NCI-H748 treated with DMSO at 0.1 percent for 48 hours (cell line): ENCODE measurements around the gene SLC66A2.

Experiments used
- DNase-seq: peaks from one replicate; lab custom pipeline; 2025; lab: John Stamatoyannopoulos, UW

Gene SLC66A2

DNA sequence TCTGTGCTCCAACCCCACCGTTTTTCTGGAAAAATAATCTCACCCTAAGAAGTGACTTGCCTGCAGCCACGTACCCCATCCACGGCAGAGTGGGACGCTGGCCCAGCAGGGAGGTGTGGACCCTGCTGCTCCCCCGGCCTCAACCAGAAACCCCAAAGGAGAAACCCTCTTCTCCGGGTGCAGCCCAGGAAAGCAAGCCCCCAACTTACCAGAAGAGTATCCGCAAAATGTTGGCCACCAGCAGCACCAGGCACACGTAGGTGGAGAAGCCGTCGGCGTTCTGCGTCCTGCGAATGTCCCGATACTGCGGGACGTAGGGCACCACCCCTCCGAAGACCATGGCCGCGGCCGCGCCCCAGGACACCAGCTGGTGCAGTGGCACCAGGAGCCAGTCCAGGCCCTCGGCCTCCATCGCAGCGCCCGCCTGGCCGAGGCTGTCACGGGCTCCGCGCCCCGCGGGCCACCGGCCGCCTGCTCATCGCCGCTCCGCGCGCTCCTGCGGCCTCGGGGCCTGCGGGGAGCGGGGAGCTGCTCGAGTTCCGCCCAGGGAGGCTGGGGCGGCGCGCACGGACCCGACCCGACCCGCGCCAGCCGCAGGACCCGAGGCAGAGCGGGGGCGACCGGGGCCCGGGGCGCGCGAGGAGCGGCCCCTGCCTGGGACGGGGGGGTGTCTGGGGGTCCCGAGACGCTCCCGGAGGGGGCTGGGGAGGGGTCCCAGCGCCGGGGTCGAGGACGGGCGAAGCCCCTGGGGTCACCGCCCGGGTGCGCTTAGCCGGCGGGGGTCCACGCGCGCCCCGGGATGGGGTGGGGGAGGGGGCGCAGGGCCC lies 725 bp downstream of the SLC66A2 start:
- DNase-seq, result no peak

DNA sequence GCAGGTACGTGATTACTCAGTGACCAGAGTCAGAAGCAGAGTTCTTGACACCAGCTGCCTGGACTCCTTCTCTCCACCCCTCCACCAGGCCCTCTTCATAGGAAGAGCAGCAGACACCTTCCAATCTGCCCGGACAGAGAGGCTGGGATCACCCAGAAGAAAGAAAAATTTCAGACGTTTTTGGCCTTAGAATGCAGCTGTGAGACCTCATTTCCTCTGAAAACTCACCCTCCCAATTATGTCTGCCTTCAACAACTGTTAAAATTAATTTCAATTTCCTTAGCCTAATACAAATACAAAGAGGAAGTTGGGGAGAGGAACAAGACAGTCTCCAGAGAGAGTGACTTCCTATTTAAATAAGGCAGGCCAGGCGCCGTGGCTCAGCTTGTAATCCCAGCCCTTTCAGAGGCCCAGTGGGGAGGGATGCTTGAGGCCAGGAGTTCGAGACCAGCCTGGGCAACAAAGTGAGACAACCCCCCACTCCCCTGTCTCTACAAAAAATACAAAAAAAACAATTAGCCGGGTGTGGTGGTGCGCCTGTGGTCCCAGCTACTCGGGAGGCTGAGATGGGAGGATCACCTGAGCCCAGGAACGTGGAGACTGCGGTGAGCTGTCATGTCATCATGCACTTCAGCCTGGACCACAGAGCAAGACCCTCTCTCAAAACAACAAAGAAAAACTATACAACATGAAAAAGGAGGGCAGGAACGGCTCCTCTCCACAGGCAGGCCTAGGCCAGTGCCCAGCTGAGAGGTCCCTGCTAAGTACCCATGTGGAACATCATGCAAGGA lies 1.6 kb downstream of the SLC66A2 start:
- no peak for DNase-seq

DNA sequence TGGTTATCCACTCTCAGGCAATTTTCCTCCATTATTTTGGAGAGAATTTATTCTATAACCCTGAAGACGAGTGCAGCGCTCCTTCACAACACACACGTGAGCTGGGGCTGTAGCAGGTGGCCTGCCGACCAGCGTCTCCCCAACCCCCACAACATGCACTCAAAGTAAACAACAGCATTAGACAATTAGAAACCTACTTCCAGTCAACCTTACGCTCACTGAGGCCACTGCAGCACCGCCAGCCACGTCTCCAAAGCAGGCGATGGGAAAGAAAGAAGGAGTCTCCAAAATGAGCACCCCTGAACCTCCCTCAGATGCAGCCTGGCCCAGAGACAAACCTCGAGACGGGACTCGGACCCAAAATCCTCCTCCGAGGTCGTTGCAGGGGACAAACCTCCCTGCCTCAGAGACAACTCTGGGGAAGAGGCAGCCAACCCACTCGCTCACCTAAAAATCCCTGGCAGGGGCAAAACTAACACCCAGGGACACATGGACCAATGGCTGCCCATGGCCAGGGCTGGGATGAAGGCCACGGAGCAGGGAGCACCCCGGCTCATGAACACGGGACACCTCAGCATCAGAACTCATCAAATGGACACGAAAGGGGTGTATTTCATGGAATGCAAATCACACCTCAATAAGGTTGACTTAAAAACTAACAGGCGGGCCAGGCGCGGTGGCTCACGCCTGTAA lies 2.6 kb downstream of the SLC66A2 start:
- no peak for DNase-seq

DNA sequence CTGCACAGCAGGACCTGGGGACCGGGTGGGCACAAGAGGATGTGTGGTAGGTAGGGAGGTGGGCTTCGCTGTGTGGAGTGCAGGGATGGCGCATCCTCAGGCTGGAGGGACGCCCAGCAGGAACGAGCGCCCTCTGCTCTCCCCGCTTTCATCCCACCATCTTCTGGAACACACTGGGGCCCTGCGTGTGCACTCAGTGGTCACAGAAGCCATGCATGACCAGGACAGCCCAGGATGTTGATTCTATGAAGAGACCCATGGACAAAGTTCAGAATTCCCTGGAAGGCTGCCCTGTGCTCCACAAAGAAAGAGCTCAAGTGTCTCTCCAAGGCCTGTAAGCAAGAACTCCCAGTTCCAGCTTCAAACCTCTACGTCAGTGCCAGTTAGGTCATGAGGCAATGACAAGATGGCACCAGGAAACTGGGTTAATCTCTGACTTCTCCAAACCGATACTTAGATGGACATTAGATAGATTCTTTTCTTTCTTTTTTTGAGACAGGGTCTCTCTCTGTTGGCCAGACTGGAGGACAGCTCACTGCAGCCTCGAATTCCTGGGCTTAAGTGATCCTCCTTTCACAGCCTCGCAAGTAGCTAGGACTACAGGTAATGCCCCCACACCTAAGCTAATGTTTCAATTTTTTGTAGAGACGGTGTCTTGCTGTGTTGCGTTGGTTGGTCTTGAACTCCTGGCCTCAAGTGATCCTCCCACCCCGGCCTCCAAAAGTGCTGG lies 3.4 kb downstream of the SLC66A2 start:
- DNase-seq, result no peak

DNA sequence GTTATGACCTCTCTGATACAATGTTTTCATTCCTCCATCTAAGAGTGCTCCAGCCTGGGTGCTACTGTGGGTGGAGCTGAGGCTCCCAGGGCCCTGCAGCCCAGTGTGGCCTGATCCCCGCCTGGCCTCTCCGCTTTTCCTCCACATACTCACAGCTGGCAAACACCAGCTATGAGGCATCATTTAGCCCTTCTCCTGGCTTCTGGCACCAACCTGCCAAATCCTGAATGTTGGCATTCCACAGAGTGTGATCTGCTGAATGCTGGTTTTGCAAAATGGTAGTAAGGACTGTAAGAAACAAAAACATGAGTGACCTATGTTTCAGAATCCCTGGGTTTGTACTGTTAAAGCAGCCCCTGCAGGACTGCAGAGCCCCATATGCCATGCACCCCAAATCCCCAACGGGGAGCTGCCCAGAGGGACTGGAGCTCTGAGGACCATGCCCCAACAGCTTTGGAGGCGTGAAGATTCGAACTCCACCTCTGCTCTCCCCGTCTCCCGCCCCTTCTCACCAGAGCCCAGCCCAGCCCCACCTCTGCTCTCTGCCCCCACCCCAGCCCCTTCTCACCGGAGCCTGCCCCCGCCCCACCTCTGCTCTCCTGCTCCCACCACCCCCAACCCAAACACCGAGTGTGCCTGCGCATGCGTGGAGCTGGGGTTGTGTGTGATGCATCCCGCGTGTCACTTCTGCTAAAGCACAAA lies 4.2 kb downstream of the SLC66A2 start:
- no peak for DNase-seq

DNA sequence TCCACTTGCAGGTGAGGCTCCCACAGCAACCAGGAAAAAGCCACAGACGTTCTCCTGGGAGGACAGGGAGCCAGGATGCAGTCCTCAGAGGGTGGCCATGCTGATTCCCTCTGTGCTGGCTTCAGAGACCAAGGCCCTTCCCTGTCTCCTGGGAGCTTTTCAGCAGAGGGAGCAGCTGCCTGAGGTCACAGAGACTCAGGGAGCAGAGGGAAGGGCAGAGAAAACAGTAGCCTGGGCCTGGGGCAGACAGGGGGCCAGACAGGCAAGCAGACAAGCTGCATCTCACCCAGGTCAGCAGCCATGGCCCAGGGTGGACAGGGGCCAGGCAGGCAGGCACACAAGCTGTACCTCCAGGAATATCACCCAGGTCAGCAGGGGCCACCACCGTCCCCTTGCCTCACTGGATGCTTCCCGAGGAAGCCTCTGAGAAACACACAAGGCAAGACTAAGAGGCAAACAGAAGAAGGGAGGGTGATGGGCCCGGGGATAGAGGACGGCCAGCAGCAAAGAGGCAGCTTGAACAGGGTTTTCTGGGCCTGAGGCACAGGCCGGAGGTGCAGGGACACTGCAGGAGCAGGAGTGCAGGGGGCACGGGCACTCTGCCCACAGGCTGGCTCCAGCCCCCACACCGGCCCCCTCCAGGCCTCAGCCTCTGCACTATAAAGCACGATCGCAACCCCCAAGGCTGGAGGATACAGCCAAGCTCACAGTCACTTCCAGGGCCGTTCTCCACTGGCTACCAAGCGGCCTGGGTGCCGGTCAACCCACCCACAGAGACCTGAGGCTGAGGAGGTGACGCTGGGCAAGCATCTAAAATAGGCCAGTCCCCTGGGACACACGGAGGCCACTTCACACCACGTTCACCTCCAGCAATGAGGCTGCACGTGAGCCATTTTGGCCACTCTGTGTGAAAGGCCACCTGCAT lies 6.1 kb downstream of the SLC66A2 start:
- no peak for DNase-seq

DNA sequence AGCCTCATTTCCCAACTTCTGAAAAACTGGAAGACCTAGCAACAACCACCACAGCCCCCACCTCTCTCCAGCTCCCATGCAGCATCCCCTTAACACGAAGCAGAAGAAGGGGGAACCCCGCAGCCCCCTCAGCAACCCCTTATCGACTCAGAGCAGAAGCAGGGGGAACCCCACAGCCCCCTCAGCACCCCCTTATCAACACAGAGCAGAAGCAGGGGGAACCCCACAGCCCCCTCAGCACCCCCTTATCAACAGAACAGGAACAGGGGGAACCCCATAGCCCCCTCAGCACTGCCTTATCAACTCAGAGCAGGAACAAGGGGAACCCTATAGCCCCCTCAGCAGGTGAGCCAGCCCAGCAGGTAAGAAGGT lies 6.7 kb downstream of the SLC66A2 start:
- DNase-seq, result no peak

DNA sequence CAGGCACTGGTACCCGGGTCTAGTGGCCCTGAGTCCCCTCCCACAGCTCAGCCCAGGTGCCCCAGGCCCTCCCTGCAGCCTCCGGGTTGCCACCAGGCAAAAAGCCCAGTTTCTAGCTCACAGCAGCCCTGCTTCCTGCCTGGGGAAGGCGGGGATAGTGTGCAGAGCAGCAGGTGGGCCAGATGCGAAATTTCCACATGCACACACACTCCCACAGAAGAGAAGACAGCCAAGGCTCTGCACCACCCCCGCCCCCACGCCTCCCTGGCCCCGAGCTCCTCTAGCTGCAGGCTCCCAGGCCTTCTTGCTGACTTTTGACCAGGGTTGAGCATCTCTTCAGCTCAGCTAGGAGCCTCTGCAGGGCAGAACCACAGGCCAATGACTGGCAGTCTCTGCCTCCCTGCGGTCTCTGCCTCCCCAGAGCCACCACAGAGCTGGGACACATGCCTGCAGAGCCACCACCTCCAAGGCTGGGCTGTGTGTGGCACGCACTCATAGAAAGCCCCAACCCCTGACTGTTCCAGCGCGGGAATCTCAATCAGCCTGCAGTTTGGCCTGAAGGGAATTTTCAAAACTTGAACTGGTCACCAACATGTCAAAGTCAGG lies 7.2 kb downstream of the SLC66A2 start:
- DNase-seq, result no peak

DNA sequence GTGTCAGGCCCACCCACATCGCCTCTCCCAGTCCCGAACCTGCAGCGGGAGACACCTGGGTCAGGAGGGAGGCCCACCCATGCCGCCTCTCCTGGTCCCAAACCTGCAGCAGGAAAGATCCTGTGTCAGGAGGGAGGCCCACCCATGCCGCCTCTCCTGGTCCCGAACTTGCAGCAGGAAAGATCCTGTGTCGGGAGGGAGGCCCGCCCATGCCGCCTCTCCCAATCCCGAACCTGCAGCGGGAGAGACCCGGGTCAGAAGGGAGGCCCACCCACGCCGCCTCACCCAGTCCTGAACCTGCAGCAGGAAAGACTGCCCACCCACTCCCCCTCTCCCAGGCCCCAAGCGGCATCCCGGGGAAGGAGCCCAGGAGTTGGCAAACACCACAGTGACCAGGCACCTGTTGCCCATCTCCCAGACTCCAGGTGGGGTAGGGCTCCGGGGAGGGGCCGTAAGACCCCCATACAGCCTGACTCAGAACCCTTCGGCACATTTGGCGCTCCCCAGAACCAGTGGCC lies 7.8 kb downstream of the SLC66A2 start:
- DNase-seq, result no peak

DNA sequence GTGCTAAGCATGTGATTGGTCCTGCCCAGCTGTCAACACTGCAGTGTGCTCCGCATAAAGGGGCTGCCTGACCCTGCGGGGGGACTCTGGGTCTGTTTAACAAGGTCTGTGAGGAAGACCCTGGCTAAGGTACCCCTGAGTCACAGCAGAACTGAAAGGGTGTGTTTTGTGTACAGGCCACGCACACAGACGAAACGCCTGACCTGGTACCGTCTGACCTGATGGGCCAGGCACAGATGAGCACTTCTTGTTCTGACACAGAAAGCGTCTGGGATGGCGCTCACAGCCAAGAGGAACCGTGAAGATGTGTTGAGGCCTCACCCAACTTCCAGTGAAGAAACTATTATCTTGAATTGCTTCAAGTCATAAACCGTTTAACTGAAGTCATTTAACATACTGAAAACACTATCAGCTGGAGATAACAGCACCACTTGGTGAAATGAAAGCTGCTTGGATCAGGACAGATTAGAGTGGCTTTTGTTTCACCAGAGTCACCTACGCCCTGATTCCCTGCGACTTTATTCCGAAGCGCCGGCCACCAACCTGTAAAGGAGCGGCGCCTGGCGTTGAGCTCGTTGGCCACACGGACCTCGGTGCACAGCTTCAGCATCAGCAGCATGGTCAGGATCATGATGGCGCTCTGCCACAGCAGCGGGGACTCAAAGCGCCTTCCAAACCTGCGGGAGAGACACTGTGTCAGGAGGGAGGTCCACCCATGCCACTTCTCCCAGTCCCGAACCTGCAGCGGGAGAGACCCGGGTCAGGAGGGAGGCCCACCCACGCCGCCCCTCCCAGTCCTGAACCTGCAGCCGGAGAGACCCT lies 8.5 kb downstream of the SLC66A2 start:
- DNase-seq, result no peak

DNA sequence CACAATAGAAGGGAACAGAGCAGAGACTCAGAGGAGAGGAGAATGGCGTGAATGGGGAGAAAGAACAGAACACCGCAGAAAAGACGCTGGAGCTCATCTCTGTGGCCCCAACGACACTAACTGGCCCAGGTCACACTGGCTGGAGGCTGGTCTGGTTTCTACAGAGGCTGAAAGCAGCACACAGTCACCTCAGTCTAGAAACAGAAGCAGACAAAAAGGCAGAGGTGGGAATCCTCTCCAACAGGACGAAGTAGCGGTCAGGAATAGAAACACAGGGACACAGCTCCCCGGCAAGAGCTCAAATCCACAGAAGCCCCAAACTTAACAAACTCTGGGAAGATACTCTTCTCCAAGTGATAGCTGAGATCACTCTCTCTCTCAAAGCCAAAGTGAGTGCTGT lies 9.2 kb downstream of the SLC66A2 start:
- no peak for DNase-seq

DNA sequence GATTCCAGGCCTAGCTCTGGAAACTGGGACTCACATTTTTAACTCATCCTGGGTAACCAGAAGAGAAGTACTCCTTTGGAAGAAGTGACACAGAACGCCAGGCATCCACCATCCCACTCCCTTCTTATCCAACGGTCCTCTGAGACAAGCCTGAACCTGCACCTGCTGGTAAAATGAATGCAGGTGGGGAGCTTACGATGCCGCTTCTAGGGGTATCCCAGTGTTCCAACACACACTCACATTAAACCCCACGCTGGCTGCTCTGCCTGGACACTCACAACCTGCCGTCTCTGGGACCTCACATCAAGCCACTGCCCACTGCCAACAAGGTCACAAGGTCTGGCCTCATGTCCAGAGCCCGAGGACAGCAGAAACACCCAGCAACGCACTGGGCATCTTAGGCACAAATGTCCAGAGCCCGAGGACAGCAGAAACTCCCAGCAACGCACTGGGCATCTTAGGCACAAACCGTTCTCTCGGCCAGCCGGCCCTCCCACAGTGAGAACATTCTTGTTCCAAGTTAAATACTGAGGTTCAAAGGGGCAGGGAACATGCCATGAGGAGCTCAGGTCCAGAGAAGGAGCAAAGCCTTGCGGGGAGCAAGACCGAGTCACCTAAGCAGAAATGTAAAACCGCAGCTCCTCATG lies 9.9 kb downstream of the SLC66A2 start:
- DNase-seq, result no peak

DNA sequence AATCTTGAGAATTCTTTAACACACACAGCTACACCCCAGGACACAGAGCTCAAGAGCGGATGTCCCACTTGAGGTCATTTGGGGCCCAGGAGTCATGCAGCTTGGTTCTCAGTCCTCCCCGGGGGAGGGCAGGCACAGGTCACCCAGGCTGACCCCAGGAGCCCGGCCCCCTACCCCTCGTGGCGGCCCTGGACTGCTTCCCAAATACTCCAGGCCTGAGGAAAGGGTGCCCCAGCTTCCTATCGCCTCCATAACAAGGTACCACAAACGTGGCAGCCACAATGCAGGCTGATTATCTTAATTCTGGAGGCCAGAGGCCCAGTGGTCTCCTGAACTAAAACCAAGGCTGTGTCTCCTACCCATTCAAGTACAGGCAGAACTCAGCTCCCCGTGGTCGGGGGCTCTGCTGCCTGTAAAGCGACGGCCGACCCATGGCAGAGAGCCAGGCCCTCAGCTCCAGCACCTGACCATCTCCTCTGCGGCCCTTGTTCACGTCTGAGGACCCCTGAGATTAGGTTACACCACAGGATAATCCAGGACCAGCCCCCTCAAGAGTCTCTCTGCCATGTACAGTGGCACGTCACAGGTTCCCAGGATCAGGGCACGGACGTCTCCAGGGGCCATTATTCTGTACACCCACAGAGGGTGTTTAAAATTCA lies 10.5 kb downstream of the SLC66A2 start:
- no peak for DNase-seq

DNA sequence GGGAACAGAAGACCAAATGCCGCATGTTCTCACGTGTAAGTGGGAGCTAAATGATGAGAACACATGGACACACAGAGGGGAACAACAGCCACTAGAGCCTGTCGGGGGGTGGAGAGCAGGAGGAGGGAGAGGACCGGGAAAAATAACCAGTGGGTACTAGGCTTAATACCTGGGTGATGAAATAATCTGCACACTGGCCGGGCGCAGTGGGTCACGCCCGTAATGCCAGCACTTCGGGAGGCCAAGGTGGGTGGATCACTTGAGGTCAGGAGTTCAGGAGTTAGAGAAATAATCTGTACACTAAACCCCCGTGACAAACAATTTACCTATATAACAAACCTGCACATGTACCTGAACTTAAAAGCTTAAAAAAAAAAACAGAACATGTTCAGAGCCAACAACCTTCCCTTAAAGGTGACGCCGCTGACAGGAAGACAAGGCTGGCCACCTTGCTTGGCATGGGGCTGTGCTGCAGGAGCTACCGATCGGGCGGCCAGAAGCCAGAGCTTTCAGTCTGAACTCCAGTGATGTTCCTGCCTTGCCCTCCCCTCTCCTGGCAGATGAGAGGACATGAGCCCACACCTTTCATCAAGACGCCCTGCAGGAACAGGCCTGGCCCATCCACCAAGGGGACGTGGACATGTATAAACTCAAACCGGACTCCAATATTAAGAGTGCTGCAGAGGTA lies 11.2 kb downstream of the SLC66A2 start:
- DNase-seq, result no peak

DNA sequence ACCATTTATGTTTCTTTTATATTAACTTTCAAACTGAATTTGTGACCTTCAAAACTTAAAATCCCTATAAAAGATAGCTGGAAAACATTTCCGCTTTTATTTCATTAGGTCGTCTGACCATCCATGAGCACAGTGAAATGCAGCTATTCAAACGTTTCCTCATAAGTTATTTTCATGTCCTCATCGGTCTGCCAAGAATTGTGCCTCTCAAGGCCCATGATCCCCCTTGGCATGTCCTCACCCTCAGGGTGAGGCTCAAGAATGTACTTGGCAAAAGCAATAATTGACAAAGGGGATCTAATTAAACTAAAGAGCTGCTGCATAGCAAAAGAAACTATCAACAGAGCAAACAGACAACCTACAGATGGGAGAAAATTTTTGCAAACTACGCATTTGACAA lies 12.4 kb downstream of the SLC66A2 start:
- no peak for DNase-seq

DNA sequence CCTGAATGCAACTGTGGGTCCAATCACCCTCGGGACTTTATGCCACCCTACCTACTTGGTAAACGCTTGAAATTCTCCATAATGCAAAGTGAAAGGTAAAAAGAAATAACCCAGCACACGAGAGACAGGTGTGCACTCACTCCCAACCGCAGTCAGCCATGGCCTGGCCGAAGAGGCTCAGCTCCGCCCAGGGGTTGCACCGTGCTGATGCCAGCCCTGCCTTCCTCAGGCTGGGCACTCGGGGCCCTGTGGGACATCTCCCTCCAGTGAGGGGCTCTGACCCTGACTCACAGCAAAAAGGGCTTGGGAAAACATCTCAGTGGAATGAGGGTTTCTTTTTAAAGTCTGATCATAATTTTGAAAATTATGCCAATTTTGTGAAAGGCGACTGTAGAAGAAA lies 13.3 kb downstream of the SLC66A2 start:
- no peak for DNase-seq
